Right lobe of liver (tissue), 4 donors: Measurements from ENCODE around the gene FEV.

Experiments used
- CTCF ChIP-seq, 4 donors: fragments of 200-600 bp in 3 of 4; fragments of 450-650 bp in 1 of 4; IDR thresholded peaks; one replicate each; pipeline versions ENCODE4 v1.5.1 to v1.8.0; 2016 to 2022; ENCODE audit warnings: antibody characterized with exemption in 4 of 4, mild to moderate bottlenecking in 2 of 4
- POLR2A ChIP-seq: fragments of 450-650 bp; IDR thresholded peaks from one replicate; pipeline ENCODE4 v1.6.1; 2017; ENCODE audit warnings: antibody characterized with exemption, mild to moderate bottlenecking
- donor health status: DM: no; HTN: no; CAD: no.
- donor health status: DM: no; HTN: no; CAD: no.
- donor health status: DM: no; HTN: yes; CAD: no.

GRCh38 chr2:218952160-218952559, 32.8 kb downstream of the FEV start:
- no peak for TF ChIP-seq CTCF (IDR thresholded peaks at IDR 0.05)
- no peak for TF ChIP-seq POLR2A
